Transverse colon (tissue), 4 donors: ENCODE measurements around the gene MOGAT1. TPM values are rescaled to one million over a fixed set of nuclear protein-coding genes. Genes with fewer than 3 reads are reported as not detected.

Experiments used
- DNase-seq: peaks from one replicate; pipeline ENCODE4 v3.0.0-alpha.2; 2019
- H3K27ac ChIP-seq, 4 donors: fragments of 200-600 bp; sonication (generic); 2 replicates each; pipeline ENCODE4 v1.5.1; 2016 to 2018; ENCODE audit warnings: inconsistent platforms in 4 of 4
- H3K27me3 ChIP-seq: fragments of 200-600 bp; sonication (generic); 2 replicates; pipeline ENCODE4 v1.5.1; 2017; ENCODE audit warnings: inconsistent platforms
- H3K36me3 ChIP-seq, 4 donors: fragments of 200-600 bp; sonication (generic); 2 replicates each; pipeline ENCODE4 v1.5.1; 2017 to 2019; ENCODE audit warnings: inconsistent platforms in 4 of 4
- H3K4me1 ChIP-seq, 4 donors: fragments of 200-600 bp; sonication (generic); 2 replicates each; pipeline ENCODE4 v1.5.1; 2017 to 2020; ENCODE audit warnings: inconsistent platforms in 4 of 4
- H3K4me3 ChIP-seq, 4 donors: fragments of 200-600 bp; sonication (generic); 1 replicate in 1 of 4; 2 replicates in 3 of 4; pipeline versions ENCODE4 v1.5.1 to v1.6.1; 2017 to 2019; ENCODE audit warnings: inconsistent platforms in 4 of 4
- H3K9me3 ChIP-seq, 2 donors: fragments of 200-600 bp; sonication (generic); 2 replicates each; pipeline ENCODE4 v1.5.1; 2017 to 2019; ENCODE audit warnings: inconsistent platforms in 2 of 2
- EP300 ChIP-seq: sonication (generic); formaldehyde crosslinking; IDR thresholded peaks from one replicate; pipeline ENCODE4 v1.6.1; 2017; ENCODE audit warnings: antibody characterized with exemption, low read depth
- POLR2A ChIP-seq: fragments of 450-650 bp; IDR thresholded peaks from one replicate; pipeline ENCODE4 v1.6.1; 2016; ENCODE audit warnings: antibody characterized with exemption, mild to moderate bottlenecking, moderate library complexity
- POLR2AphosphoS5 ChIP-seq, 3 donors: sonication (generic); formaldehyde crosslinking; IDR thresholded peaks; one replicate each; pipeline ENCODE4 v1.6.1; 2016; ENCODE audit warnings: antibody characterized with exemption in 3 of 3
- WGBS, 2 donors: methylation state at CpG; one replicate each; pipeline ENCODE4 v1.1.5; 2018; ENCODE audit warnings: low coverage in 1 of 2; 5-methylcytosine and 5-hydroxymethylcytosine counted together
- in situ Hi-C, 4 donors: fragments of 200-750 bp; cut with MboI; loops; one replicate each; pipeline versions ENCODE4 v1.15.0 to v1.15.1; 2017; ENCODE audit warnings: low sequenced_read_pairs in 3 of 4, low pct_ligation_motif_present in 1 of 4, low pct_unique_long_range_greater_than_20kb in 1 of 4
- intact Hi-C: fragments of 100-400 bp; cut with DNase I; formaldehyde crosslinking; loops from one replicate; pipeline ENCODE4 v1.15.1; 2023; ENCODE audit warnings: low total_unique reads
- total RNA-seq, 4 donors: library from RNA; depleted of rRNA; stranded (reverse); fragments of >200 nt; gene quantifications; one replicate each; pipeline ENCODE4 v1.1.0, GENCODE V29; 2016
- TF ChIP-seq, protein P1 (sequence below), 5 experiments: fragments of 200-600 bp in 3 of 5; fragments of 450-650 bp in 2 of 5; sonication (generic) in 3 of 5; IDR thresholded peaks; 1 replicate in 2 of 5; 2 replicates in 3 of 5; pipeline ENCODE4 v1.5.1; 2016 to 2017; ENCODE audit warnings: antibody characterized with exemption in 5 of 5, inconsistent platforms in 3 of 5, mild to moderate bottlenecking in 2 of 5, moderate library complexity in 1 of 5

The MOGAT1 gene
- total RNA-seq, 4 donors from 2014 or later: 0.80 TPM; not detected in 3

DNA sequence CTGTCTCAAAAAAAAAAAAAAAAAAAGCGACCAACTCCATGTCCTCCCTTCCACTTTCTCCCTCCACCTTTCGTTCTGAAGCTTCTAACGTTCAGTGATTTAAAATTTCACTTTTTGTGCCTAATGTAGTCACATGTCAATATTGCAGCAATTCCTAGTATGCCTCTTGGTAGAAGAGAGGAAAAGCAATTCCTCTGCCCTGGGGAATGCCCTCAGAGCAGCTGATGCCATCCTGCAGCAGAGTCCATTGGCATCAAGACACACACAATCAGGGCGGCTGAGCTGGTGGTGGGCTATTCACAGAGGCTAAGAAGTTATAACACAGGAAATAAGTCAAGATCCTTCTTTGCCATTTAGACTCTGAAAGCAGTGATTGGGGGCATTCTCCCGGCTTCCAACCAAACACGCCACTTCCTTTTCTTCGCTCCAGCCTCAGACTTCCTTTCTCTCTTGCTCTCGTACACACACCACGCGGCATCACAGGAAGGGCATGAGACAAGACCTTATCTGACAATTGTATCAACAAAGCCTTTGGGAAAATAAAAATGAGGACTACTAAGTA is 71.9 kb downstream of the MOGAT1 start:
- H3K36me3 ChIP-seq: no peaks in the 10 kb centered on the region
- intact Hi-C loops (no loop called here), in situ Hi-C loops (no loop called here)
- H3K27ac ChIP-seq: peak overlapping the region in 1 of 4 donors; percentile 47
- H3K9me3 ChIP-seq: no peaks in the 10 kb centered on the region
- H3K4me3 ChIP-seq: no peak overlapping the region
- peak; percentile 12 for DNase-seq
- WGBS, 2 donors: 73 to 78% methylated on average over 9 to 10 of the region's 10 CpGs
- H3K4me1 ChIP-seq: peaks cover 0 to 4% (median 0%) of the 10 kb centered on the region in 4 donors
- no peaks in the 10 kb centered on the region for H3K27me3 ChIP-seq
- TF ChIP-seq POLR2AphosphoS5 (IDR thresholded peaks at IDR 0.05) (no peak), POLR2A (no peak), EP300 (no peak)
- TF ChIP-seq, protein P1, sequence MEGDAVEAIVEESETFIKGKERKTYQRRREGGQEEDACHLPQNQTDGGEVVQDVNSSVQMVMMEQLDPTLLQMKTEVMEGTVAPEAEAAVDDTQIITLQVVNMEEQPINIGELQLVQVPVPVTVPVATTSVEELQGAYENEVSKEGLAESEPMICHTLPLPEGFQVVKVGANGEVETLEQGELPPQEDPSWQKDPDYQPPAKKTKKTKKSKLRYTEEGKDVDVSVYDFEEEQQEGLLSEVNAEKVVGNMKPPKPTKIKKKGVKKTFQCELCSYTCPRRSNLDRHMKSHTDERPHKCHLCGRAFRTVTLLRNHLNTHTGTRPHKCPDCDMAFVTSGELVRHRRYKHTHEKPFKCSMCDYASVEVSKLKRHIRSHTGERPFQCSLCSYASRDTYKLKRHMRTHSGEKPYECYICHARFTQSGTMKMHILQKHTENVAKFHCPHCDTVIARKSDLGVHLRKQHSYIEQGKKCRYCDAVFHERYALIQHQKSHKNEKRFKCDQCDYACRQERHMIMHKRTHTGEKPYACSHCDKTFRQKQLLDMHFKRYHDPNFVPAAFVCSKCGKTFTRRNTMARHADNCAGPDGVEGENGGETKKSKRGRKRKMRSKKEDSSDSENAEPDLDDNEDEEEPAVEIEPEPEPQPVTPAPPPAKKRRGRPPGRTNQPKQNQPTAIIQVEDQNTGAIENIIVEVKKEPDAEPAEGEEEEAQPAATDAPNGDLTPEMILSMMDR (IDR thresholded peaks at IDR 0.05): no peak

DNA sequence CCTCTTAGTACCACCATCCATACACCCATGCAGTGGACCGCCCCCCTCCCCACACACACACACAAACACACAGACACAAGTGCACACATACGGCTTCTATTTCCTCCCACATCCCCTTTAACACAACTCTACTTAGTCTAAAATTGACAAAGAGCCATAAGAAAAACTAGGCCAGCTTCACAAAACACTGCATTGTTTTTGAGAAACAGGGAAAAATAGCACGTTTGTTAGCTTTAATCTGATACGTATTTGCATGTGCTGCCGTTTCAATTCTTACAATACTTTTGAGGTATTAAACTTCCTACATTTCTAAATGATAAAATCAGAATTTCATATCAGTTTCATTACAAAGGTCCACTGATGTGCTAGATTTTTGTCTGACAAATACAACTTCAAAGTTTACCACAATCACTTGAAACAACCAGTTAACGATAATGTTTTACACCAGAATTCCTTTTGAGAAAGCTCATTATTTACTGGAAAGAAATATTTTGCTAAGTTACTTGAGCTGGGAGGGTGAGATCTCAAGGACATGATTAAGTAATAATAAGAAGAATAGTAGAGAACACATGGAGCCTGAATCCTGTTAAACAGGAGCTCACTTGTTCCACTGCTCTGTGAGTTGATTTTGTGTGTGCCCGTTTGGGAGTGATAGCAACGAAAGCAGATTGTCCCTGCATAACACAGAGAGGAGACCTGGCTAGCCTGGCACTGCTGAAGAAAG is 74.5 kb downstream of the MOGAT1 start:
- TF ChIP-seq, protein P1 (IDR thresholded peaks at IDR 0.05): no peak
- TF ChIP-seq POLR2A (no peak), POLR2AphosphoS5 (IDR thresholded peaks at IDR 0.05) (no peak), EP300 (no peak)
- Histone ChIP-seq H3K27me3 (no peaks in the 10 kb centered on the region), H3K4me1 (peaks cover 0 to 4% (median 0%) of the 10 kb centered on the region in 4 donors), H3K4me3 (no peak overlapping the region), H3K27ac (no peak overlapping the region), H3K9me3 (no peaks in the 10 kb centered on the region), H3K36me3 (no peaks in the 10 kb centered on the region)
- in situ Hi-C loops (no loop called here), intact Hi-C loops (no loop called here)
- 78 to 90% methylated on average over 6 to 8 of the region's 8 CpGs for WGBS, 2 donors
- DNase-seq: no peak

DNA sequence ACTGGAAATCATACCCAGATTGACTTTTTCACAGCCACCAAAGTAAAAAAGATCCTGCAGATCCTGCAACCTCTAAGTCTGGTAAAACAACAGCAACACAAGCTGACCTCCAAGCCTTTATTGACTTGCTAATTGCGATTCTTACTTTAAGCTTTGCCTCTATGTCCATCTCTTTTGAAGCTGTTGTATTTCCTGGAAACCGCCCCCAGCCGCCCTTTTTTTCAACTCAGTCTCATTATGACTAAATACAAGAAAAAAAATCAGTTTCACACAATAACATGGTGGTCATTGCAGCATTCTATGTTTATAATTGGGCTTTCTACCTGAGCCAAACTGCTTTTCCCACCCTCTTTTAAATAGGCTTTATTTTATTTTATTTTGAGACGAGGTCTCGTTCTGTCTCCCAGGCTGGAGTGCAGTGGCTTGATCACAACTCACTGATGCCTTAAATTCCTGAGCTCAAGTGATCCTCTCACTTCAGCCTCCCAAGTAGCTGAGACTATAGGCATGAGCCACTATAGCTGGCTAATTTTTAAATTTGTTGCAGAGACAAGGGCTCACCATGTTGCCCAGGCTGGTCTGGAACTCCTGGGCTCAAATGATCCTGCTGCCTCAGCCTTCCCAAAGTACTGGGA is 76.2 kb downstream of the MOGAT1 start:
- DNase-seq: no peak
- H3K4me1 ChIP-seq: peaks cover 0 to 9% (median under 1%) of the 10 kb centered on the region in 4 donors
- WGBS, 2 donors: 81 to 83% methylated on average over 5 of the region's 5 CpGs
- H3K4me3 ChIP-seq: no peak overlapping the region
- no peaks in the 10 kb centered on the region for H3K9me3 ChIP-seq
- H3K27me3 ChIP-seq: no peaks in the 10 kb centered on the region
- intact Hi-C loops (no loop called here), in situ Hi-C loops (no loop called here)
- TF ChIP-seq EP300 (no peak), POLR2A (no peak), POLR2AphosphoS5 (IDR thresholded peaks at IDR 0.05) (no peak)
- TF ChIP-seq, protein P1 (IDR thresholded peaks at IDR 0.05): no peak
- no peaks in the 10 kb centered on the region for H3K36me3 ChIP-seq
- H3K27ac ChIP-seq: no peak overlapping the region

DNA sequence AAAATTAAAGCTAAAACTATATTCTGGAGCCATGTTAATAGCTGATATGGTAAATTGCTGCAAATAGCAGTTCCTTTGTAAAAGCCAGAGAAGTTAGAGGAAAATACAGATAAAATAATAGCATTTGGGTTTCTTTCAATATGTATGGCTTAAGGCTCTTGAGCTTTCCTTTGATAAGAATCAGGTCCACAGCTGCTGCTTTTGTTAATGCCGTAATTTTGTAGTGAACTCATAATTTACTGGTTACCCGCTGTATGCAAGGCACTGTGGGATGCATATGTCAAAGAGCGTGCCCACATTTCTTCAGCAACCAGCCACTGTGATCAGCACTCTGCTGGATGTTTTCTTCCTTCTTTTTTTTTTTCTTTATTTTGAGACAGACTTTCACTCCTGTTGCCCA is 79.1 kb downstream of the MOGAT1 start:
- H3K27ac ChIP-seq: no peak overlapping the region
- no peaks in the 10 kb centered on the region for H3K36me3 ChIP-seq
- no peak for DNase-seq
- peaks cover 3 to 18% (median 7%) of the 10 kb centered on the region in 4 donors for H3K4me1 ChIP-seq
- no peaks in the 10 kb centered on the region for H3K9me3 ChIP-seq
- intact Hi-C loops: no loop called here
- in situ Hi-C loops: no loop called here
- no peak overlapping the region for H3K4me3 ChIP-seq
- TF ChIP-seq POLR2AphosphoS5 (IDR thresholded peaks at IDR 0.05) (no peak), EP300 (no peak), POLR2A (no peak)
- TF ChIP-seq, protein P1 (IDR thresholded peaks at IDR 0.05): no peak
- WGBS, 2 donors: 86 to 93% methylated on average over 3 of the region's 3 CpGs
- no peaks in the 10 kb centered on the region for H3K27me3 ChIP-seq
